ENCODE results near the gene RNF14.

- TF ChIP-seq, protein P1, sequence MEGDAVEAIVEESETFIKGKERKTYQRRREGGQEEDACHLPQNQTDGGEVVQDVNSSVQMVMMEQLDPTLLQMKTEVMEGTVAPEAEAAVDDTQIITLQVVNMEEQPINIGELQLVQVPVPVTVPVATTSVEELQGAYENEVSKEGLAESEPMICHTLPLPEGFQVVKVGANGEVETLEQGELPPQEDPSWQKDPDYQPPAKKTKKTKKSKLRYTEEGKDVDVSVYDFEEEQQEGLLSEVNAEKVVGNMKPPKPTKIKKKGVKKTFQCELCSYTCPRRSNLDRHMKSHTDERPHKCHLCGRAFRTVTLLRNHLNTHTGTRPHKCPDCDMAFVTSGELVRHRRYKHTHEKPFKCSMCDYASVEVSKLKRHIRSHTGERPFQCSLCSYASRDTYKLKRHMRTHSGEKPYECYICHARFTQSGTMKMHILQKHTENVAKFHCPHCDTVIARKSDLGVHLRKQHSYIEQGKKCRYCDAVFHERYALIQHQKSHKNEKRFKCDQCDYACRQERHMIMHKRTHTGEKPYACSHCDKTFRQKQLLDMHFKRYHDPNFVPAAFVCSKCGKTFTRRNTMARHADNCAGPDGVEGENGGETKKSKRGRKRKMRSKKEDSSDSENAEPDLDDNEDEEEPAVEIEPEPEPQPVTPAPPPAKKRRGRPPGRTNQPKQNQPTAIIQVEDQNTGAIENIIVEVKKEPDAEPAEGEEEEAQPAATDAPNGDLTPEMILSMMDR (IDR thresholded peaks at IDR 0.05): no peak
- TF ChIP-seq POLR2A (IDR thresholded peaks at IDR 0.05): no peak
Observed at GRCh38 chr5:141989720-141990119, 20.8 kb downstream of the RNF14 start.

Data from esophagus squamous epithelium (tissue), 4 donors.